A549 (cell line): Measurements from ENCODE around the gene GRPEL2. TPM values are rescaled to one million over a fixed set of nuclear protein-coding genes. Genes with fewer than 3 reads are reported as not detected.

Experiments
- ATAC-seq, 2 experiments: fragments of 200-7000 bp in 1 of 2; fragments of >200 bp in 1 of 2; cut with Nextera tagmentation in 1 of 2; cut with Tn5 transposase in 1 of 2; 3 replicates each; pipeline versions ENCODE4 v1.8.0 to v1.9.1; 2018 to 2020; ENCODE audit warnings: mild to moderate bottlenecking in 1 of 2, moderate library complexity in 1 of 2
- CTCF ChIA-PET: fragments of 300-600 bp; sonication (Branson Sonifier 250); formaldehyde crosslinking; extraction: SDS; loops from one replicate; lab custom pipeline; 2021; ENCODE audit warnings: antibody characterized with exemption, inconsistent platforms; lab: Yijun Ruan, JAX
- POLR2A ChIA-PET: fragments of 350-600 bp; formaldehyde crosslinking; extraction: SDS; loops from one replicate; lab custom pipeline; 2021; ENCODE audit warnings: antibody characterized with exemption, inconsistent platforms; lab: Yijun Ruan, JAX
- DNase-seq, 2 experiments: peaks; one replicate each; pipeline versions ENCODE4 v3.0.0 to v3.0.0-alpha.2; 2011 to 2016; ENCODE audit warnings: low read depth in 1 of 2, low spot score in 1 of 2
- FAIRE-seq: peaks from 2 replicates; lab custom pipeline; 2011; peaks lifted over from hg19 to GRCh38; lab: Jason Lieb, UNC
- H3K27ac ChIP-seq, 2 experiments: fragments of >200 bp; sonication (Bioruptor Twin); formaldehyde crosslinking; 3 replicates each; pipeline ENCODE4 v1.5.1; 2016 to 2017
- H3K4me1 ChIP-seq: fragments of >200 bp; sonication (Bioruptor Twin); formaldehyde crosslinking; 3 replicates; pipeline ENCODE4 v1.6.1; 2016
- H3K4me2 ChIP-seq: fragments of >200 bp; sonication (Bioruptor Twin); formaldehyde crosslinking; 3 replicates; pipeline ENCODE4 v1.6.1; 2016
- H3K4me3 ChIP-seq: fragments of >200 bp; sonication (Bioruptor Twin); formaldehyde crosslinking; 3 replicates; pipeline ENCODE4 v1.5.1; 2016
- H3K9me3 ChIP-seq: fragments of >200 bp; sonication (Bioruptor Twin); formaldehyde crosslinking; 3 replicates; pipeline ENCODE4 v1.6.1; 2016
- BHLHE40 ChIP-seq: IDR thresholded peaks from 2 replicates; pipeline ENCODE4 v1.6.1; 2012; ENCODE audit warnings: low read depth, low read length, inconsistent platforms
- CBX2 ChIP-seq: fragments of 200-600 bp; sonication (generic); IDR thresholded peaks from 2 replicates; pipeline ENCODE4 v1.6.1; 2016; ENCODE audit warnings: low read depth, mild to moderate bottlenecking, borderline replicate concordance
- ESRRA ChIP-seq: fragments of 150-350 bp; IDR thresholded peaks from 2 replicates; pipeline ENCODE4 v1.6.1; 2014; ENCODE audit warnings: mild to moderate bottlenecking, low read length, borderline replicate concordance
- GATA3 ChIP-seq: IDR thresholded peaks from 2 replicates; pipeline ENCODE4 v1.6.1; 2012; ENCODE audit warnings: borderline replicate concordance
- JUNB ChIP-seq: fragments of >200 bp; sonication (Bioruptor Twin); formaldehyde crosslinking; IDR thresholded peaks from 2 replicates; pipeline ENCODE4 v1.6.1; 2016
- MAFK ChIP-seq: fragments of 450-650 bp; IDR thresholded peaks from 2 replicates; pipeline ENCODE4 v1.6.1; 2014; ENCODE audit not compliant: partially characterized antibody
- NFE2L2 ChIP-seq: fragments of 150-350 bp; conservative IDR thresholded peaks from 2 replicates; pipeline ENCODE4 v1.6.1; 2014; ENCODE audit warnings: low read length
- RCOR1 ChIP-seq: fragments of 150-350 bp; IDR thresholded peaks from 2 replicates; pipeline ENCODE4 v1.6.1; 2014; ENCODE audit warnings: antibody characterized with exemption, low read length, low read depth
- SREBF2 ChIP-seq: fragments of 450-650 bp; IDR thresholded peaks from 2 replicates; pipeline ENCODE4 v1.6.1; 2014; ENCODE audit warnings: mild to moderate bottlenecking, moderate library complexity
- TFCP2L1 ChIP-seq: fragments of 250-450 bp; sonication (Bioruptor Pico); IDR thresholded peaks from 2 replicates; pipeline ENCODE4 v1.5.0; 2021; ENCODE audit warnings: mild to moderate bottlenecking
- ZC3H11A ChIP-seq: fragments of 450-650 bp; IDR thresholded peaks from 2 replicates; pipeline ENCODE4 v1.6.1; 2014; ENCODE audit warnings: antibody characterized with exemption, mild to moderate bottlenecking
- WGBS: methylation state at CpG from one replicate; pipeline ENCODE4 v1.1.6; 2017; ENCODE audit errors: missing lambda C conversion rate; 5-methylcytosine and 5-hydroxymethylcytosine counted together
- polyA plus RNA-seq, 4 experiments: library from polyadenylated mRNA; depleted of rRNA in 3 of 4; stranded (reverse); fragments of >200 nt; fragmentation: RNase III in 1 of 4; extraction: RNeasy Plus Mini Kit Qiagen cat#74134 plus additional on column Dnase treatment in 1 of 4; gene quantifications; 2 replicates in 3 of 4; 3 replicates in 1 of 4; pipeline ENCODE4 v1.2.3, GENCODE V29; 2011 to 2017
- TF ChIP-seq, protein P1 (sequence below): IDR thresholded peaks from 2 replicates; pipeline ENCODE4 v1.6.1; 2012
- TF ChIP-seq, protein P2 (sequence below): fragments of >200 bp; sonication (Bioruptor Twin); formaldehyde crosslinking; IDR thresholded peaks from 3 replicates; pipeline ENCODE4 v1.6.1; 2016
- TF ChIP-seq, protein P3 (sequence below): fragments of 450-650 bp; IDR thresholded peaks from 2 replicates; pipeline ENCODE4 v1.6.1; 2014; ENCODE audit warnings: antibody characterized with exemption
- TF ChIP-seq, protein P4 (sequence below): fragments of 150-350 bp; IDR thresholded peaks from 2 replicates; pipeline ENCODE4 v1.6.1; 2014; ENCODE audit warnings: low read depth, mild to moderate bottlenecking, low read length

Gene GRPEL2
- polyA plus RNA-seq, 2 of the 4 experiments (the other 2 are of a cell fraction), result 10.4 to 26.4 TPM

DNA sequence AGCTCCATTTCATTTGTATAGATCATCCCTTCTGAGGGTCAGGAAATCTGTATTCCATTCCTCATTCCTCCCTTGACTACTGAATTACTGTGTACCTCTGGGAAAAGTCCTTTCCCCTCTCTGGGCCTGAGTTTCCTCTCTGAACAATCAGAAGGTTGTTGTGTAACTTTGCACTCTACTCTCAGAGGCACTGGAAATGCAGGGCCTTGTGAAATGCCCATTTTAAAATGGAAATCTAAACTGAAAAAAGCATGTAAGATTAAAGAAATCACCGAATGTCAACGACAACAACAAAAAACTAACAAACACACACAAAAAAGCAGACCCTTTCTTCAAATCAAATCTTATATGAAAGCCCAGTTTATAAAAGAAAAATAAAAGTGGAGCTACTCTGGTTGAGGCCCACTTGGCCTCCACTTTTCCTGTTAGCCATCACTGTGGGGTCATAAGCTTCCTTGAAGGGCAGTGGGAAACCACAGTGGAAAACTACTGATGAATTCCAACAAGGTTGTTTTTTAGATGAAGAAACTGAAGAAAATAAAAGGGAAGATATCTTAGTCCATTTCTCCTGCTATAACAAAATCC is 21.6 kb upstream of the GRPEL2 start:
- H3K27ac ChIP-seq, result no peak overlapping the region; a peak in 1 of 6 replicates
- no peaks in the 10 kb centered on the region for H3K9me3 ChIP-seq
- H3K4me3 ChIP-seq, result no peak overlapping the region
- CTCF ChIA-PET, result interaction anchor here (0.8 to 21.3 kb wide), 7 partner anchors 9 to 313 kb away, joined by 3 to 275 read pairs (median 3); partner anchors contain the start of gene IL17B
- WGBS, result 94% methylated on average over 2 of the region's 2 CpGs
- no peak overlapping the region for H3K4me2 ChIP-seq
- POLR2A ChIA-PET, result interaction anchor here (1.7 kb wide), 1 partner anchor 21 kb away, joined by 5 read pairs; the partner anchor contains the start of gene GRPEL2
- ATAC-seq (no peak), FAIRE-seq (no peak), DNase-seq (no peak)
- H3K4me1 ChIP-seq, result peaks cover 25% of the 10 kb centered on the region
- TF ChIP-seq SREBF2 (no peak), CBX2 (no peak), GATA3 (no peak), BHLHE40 (no peak), NFE2L2 (no peak), ESRRA (no peak)
- TF ChIP-seq, protein P1, sequence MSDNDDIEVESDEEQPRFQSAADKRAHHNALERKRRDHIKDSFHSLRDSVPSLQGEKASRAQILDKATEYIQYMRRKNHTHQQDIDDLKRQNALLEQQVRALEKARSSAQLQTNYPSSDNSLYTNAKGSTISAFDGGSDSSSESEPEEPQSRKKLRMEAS, result no peak

DNA sequence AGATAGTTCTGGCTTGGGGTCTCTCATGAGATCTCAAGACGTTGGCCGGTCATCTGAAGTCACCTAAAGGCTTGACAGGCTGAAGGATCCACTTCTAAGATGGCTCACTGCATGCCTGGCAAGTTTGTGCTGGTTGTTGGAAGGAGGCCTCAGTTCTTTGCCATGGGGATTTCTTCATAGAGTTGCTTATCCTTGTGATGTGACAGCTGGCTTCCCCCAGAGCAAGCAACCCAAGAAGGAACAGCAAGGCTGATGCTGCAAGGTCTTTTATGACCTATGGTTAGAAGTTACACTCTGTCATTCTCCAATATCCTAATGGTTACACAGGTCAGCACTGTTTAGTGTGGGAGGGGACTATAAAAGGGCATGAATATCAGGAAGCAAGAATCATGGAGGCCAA is 20.7 kb upstream of the GRPEL2 start:
- ATAC-seq (no peak), FAIRE-seq (no peak), DNase-seq (no peak)
- no peak overlapping the region for H3K4me2 ChIP-seq
- H3K27ac ChIP-seq, result peak overlapping the region; percentile 3 to 5; a peak in 1 of 6 replicates
- ChIA-PET POLR2A (interaction anchor here (0.8 kb wide), 1 partner anchor 21 kb away, joined by 3 read pairs; the partner anchor contains the start of gene GRPEL2), CTCF (interaction anchor here (0.6 to 21.3 kb wide), 7 partner anchors 7 to 252 kb away, joined by 3 to 275 read pairs (median 5); partner anchors contain the start of gene IL17B)
- no peaks in the 10 kb centered on the region for H3K9me3 ChIP-seq
- H3K4me1 ChIP-seq, result peaks cover 27% of the 10 kb centered on the region
- WGBS, result 100% methylated on average over 2 of the region's 2 CpGs
- H3K4me3 ChIP-seq, result no peak overlapping the region
- TF ChIP-seq, protein P2, sequence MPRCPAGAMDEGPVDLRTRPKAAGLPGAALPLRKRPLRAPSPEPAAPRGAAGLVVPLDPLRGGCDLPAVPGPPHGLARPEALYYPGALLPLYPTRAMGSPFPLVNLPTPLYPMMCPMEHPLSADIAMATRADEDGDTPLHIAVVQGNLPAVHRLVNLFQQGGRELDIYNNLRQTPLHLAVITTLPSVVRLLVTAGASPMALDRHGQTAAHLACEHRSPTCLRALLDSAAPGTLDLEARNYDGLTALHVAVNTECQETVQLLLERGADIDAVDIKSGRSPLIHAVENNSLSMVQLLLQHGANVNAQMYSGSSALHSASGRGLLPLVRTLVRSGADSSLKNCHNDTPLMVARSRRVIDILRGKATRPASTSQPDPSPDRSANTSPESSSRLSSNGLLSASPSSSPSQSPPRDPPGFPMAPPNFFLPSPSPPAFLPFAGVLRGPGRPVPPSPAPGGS, result no peak
- TF ChIP-seq JUNB (no peak), RCOR1 (no peak), SREBF2 (no peak), GATA3 (no peak), TFCP2L1 (CRISPR knock-in tag) (no peak), MAFK (no peak), ZC3H11A (no peak)
- TF ChIP-seq, protein P3, sequence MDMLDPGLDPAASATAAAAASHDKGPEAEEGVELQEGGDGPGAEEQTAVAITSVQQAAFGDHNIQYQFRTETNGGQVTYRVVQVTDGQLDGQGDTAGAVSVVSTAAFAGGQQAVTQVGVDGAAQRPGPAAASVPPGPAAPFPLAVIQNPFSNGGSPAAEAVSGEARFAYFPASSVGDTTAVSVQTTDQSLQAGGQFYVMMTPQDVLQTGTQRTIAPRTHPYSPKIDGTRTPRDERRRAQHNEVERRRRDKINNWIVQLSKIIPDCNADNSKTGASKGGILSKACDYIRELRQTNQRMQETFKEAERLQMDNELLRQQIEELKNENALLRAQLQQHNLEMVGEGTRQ, result no peak

DNA sequence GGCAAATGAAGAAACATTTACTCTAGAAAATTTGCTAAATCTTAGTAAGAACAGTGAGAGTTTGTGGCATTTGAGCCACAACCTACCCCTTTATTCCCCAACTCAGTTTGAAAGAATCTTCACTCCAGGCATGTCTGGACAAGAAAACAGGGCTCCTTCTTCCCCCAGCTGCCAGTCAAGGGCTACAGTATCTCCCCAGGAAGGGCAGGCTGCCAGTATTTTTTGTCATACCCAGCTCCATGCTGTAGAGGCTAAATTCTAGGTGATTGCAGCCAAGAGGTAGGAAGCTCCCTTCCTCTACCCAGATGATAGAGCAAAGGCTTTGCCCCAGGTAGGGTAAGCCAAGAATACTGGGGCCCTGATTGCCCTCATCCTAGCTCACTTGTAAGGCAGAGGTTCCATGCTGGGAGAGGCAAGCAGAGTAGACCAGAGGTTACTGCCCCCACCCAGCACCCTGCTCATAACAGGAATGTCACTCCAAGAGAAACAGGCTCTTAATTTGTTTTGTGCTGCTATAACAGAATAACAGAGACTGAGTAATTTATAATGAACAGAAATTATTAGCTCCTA is 20.0 kb upstream of the GRPEL2 start:
- CTCF ChIA-PET, result interaction anchor here (0.6 to 21.3 kb wide), 6 partner anchors 8 to 252 kb away, joined by 3 to 275 read pairs (median 5); partner anchors contain the start of gene IL17B
- H3K9me3 ChIP-seq, result no peaks in the 10 kb centered on the region
- POLR2A ChIA-PET, result interaction anchor here (0.8 kb wide), 1 partner anchor 20 kb away, joined by 3 read pairs; the partner anchor contains the start of gene GRPEL2
- TF ChIP-seq, protein P4, sequence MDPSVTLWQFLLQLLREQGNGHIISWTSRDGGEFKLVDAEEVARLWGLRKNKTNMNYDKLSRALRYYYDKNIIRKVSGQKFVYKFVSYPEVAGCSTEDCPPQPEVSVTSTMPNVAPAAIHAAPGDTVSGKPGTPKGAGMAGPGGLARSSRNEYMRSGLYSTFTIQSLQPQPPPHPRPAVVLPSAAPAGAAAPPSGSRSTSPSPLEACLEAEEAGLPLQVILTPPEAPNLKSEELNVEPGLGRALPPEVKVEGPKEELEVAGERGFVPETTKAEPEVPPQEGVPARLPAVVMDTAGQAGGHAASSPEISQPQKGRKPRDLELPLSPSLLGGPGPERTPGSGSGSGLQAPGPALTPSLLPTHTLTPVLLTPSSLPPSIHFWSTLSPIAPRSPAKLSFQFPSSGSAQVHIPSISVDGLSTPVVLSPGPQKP, result no peak
- TF ChIP-seq, all 56 proteins: peak for 0
- FAIRE-seq (no peak), DNase-seq (no peak), ATAC-seq (no peak)
- Histone ChIP-seq H3K4me1 (peaks cover 25% of the 10 kb centered on the region), H3K4me3 (no peak overlapping the region), H3K27ac (peak overlapping the region; percentile 3 to 35; a peak in 2 of 6 replicates), H3K4me2 (no peak overlapping the region)
